Posterior vena cava (tissue), 2 donors: Measurements from ENCODE around the gene CCDC177. TPM values are rescaled to one million over a fixed set of nuclear protein-coding genes. Genes with fewer than 3 reads are reported as not detected.
"Not testable (repeated sequence)": the region's sequence is repeated elsewhere in the genome, so short reads cannot be mapped to it uniquely, and the experiment has no call there.

Source experiments
- DNase-seq: peaks from one replicate; pipeline ENCODE4 v3.0.0-alpha.2; 2020; ENCODE audit warnings: low spot score
- intact Hi-C, 2 donors: fragments of 100-400 bp; cut with DNase I; formaldehyde crosslinking; loops; one replicate each; pipeline versions ENCODE4 v1.14.1 to v1.14.2; 2022 to 2023
- total RNA-seq, 2 donors: library from RNA; stranded (reverse); fragmentation: NEBNext Ultra II Directional; extraction: Animal tissue kit (Norgen Biotek cat#: 25700); gene quantifications; one replicate each; pipeline ENCODE4 v1.2.1, GENCODE V29; 2021
- donor health status: DM: yes; HTN: yes; CAD: no.
- donor health status: DM: yes; HTN: yes; CAD: no.

CCDC177 gene
- total RNA-seq, 2 donors from 2014 or later: not detected

DNA sequence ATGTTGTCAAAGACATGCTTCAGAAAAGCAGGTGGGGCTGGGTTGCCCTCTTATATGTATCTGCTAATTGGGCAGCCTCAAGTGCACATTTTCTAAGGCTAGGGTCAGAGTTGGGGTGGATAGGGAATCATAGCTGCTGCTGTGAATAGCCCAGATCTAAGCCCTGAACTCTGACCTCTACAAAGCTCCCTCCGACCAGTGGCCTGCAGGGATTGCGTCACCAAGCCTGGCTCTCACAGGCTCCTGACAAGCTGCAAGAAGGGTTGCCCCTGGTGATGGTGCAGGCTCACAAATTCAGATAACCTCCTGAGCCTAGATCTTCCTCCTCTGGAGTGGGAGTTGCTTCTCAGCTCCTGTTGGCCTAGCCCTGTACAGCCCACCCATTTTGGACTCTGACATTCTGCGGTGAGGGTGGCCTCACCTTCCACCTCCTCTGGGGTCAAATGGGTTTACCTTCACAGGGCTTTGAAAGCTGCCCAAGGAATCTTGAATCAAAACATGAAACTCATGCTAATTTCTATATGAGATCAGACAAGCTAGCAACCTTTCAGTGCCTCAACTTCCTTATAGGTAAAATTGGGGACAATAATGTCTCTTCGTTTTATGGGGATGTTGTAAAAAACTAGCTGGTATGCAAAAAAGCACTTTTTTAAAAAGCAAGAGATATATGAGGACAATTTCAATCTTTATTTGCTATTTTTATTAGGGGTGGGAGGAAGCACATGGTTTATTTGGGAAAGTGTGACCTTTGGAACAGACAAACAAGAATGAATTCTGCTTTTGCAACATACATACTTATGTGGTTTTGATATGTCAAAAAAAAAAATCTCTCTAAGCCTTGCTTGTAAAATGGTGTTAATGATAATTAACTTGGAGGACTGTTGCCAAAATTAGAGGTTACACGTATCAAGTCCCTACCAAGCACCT lies 31.9 kb upstream of the CCDC177 start:
- intact Hi-C loops: no loop called here
- DNase-seq: peak; percentile 68

DNA sequence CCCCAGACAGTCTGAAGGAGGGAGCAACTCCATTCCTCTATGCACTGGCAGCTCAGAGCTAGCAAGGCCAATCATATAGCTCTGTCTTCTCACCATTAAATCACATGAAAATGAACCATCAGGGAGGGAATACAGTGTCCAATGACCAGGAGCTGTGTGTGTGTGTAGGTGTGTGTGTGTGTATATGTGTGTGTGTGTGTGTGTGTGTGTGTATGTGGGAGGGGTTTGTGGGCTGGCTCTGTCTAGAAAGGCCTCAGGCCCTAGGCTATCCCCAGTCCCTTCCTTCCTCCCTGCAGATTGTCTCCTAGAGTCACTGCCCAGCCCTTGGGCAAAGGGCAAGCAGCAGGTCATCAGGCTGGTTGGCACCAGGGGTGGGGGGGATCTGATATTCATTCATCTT lies 31.1 kb upstream of the CCDC177 start:
- intact Hi-C loops: no loop called here
- peak; percentile 10 for DNase-seq

DNA sequence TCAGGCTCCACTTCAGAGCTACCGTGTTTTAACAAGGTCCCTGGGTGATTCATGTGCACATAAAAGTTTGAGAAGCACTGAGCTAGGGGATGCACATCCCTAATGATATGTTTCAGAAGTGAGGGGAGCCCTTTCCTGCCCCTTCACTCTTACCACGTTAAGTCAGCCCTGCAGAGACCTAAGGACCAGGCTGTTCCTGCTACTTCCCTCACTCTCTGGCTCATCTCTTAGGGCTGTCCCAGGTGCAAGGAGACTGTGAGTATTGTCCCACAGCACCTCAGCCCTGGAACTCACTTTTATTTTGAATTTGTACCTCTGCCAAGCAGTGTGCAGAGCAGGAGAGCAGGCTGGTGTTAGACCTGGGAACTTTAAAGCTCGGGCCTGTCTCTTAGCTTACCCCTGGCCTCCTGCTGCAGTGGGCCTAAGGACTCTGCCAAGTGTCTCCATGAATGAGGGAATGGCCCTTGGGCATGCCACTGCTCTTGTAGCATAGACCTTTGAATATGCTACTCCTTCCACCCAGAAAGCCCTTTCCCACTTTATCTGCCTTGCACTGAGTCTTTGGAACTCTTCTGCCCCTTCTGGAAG lies 25.7 kb upstream of the CCDC177 start:
- intact Hi-C loops: loop anchor here (5.0 kb wide), 1 partner anchor 127 kb away; no protein-coding TSS in a partner anchor
- DNase-seq: peak; percentile 17

DNA sequence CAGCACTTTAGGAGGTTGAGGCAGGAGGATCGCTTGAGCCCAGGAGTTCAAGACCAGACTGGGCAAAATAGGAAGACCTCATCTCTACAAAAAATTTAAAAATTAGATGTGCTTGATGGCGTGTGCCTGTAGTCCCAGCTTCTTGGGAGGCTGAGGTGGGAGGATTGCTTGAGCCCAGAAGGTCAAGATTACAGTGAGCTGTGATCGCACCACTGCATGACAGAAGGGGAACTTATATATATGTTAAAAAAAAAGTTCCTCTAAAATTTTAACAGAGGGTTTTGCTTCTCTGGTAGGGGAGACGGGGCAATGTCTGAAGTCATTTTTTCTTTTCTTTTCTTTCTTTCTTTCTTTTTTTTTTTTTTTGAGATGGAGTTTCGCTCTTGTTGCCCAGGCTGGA lies 24.8 kb upstream of the CCDC177 start:
- DNase-seq: peak; percentile 13
- intact Hi-C loops: not testable (repeated sequence)

DNA sequence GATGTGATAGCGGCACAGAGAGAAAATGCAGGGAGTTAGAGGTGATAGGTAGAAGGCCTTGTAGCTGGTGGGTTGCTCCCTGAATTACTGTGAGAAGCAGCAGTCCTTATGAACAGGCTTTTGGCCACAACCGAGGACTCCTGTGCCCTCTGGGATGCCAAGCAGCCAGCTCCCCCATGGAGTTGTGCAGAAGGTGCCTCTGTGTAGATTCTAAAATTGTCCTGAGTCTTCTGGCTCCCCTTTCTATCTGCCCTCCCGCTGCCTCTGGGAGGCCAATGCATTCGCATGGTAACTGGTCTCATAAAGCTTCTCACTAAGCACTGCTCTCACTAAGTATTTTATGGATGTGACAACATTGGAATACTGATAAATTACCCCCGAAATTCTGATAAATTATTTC lies 20.7 kb upstream of the CCDC177 start:
- DNase-seq: peak; percentile 42
- intact Hi-C loops: no loop called here

DNA sequence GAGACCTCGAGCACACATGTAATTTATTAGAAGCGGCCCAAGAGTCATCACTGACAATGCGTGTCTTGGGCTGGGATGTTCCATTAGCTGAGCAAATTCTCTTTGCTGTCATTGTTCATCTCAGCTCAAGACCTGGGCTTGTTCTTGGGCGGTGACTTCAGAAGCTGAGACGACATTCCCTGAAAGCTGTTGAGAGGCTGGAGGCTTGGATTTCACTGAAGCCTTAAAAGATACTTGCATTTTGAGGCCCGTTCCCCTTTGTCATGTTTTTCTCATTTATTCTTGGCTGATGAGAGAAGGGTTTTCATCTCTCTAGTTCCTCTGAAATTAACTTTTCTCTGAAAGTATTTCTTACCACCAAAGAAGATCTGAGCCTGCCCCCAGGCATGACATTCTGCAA lies 20.2 kb upstream of the CCDC177 start:
- intact Hi-C loops: no loop called here
- DNase-seq: peak; percentile 3

DNA sequence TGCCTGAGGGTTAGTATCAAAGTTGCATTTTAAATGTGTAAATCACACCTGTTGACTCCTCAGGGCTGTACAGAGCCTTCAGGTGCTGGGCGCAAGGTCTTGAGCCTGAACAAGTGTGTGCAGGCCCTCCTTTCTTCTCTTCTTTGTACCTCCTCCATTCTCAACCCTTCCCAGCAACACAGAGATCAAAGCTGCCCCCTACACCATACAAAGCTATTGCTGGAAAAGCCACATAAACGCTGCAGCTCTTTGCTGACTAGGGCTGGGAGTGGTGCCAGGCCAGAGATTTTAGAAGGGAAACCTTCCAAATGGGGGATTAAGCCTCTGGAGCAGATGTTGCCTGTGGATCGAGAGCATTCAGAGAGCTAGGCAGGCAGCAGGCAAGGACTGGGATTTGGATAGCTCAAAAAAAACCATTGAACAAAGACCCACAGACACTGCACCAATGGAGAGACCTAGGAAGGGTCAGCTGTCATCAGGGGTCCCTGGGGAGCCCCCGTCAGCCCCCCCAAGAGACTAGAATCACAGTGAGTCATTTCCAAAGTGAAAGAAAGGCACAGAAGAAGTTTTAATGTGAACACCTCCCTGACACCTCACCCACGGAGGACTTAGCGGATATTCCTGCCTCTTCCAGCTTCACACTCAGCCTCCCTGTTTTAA lies 18.5 kb upstream of the CCDC177 start:
- intact Hi-C loops: no loop called here
- peak; percentile 83 for DNase-seq

DNA sequence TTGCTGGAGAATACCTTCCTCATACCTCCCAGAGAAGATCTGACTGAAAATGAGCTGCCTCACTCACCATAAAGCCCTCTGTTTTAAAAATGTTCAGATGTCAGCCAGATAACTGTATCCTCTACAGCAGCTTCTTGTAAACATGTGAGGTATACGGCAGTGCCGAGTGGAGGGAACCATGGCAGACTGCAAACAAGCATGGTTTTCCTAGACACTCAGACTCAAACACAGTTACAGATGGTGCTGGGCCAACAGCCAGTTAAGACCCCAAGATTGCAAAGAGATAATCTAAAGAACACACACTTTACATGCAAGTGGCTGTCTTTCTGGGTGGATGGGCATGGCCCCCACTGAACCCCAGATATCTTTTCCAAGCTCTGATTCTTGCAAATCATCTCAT lies 16.6 kb upstream of the CCDC177 start:
- intact Hi-C loops: no loop called here
- no peak for DNase-seq

DNA sequence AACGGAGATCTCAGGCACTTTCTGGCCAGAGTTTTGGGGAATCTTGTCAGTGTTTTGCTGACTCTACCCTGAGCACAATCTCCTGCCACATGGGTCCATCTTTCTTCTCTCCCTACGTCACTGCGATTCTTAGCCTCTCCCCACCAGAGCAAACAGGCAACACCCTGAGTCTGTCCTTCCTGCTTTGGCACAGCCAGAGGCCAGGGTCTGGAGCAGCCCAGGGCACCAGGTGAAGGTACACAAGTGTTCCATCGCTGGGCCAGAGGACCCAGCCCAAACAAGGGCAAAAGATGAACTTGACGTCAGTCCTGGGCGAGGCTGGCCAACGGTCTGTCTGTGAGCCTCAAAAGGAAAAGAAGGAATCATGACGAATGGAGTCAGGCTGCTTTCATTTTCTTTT lies 12.7 kb upstream of the CCDC177 start:
- intact Hi-C loops: loop anchor here in 1 of 2 donors (5.0 kb wide), 1 partner anchor 140 kb away; no protein-coding TSS in a partner anchor

DNA sequence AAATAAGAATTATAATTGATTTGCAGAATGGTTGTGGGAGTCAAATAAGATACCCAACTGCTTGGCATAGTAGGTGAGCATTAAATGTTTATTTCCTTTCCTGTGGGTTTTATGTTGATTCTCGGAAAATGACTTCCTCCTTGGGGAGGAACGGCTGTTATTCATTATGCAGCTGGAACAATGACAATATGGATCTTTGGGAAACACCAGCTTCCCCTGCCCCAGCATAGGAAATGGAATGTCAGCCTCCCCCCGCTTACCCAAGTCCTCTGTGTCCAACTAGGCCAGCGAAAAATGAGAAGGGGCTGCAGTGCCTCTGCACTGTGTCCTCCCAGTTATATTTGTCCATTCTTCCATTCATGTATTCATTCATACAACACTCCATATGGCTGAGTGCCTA lies 11.7 kb upstream of the CCDC177 start:
- intact Hi-C loops: loop anchor here in 1 of 2 donors (5.0 kb wide), 1 partner anchor 141 kb away; no protein-coding TSS in a partner anchor
- no peak for DNase-seq

More for the DNA sequence above, 12.7 kb upstream of the CCDC177 start:
- DNase-seq: no peak

DNA sequence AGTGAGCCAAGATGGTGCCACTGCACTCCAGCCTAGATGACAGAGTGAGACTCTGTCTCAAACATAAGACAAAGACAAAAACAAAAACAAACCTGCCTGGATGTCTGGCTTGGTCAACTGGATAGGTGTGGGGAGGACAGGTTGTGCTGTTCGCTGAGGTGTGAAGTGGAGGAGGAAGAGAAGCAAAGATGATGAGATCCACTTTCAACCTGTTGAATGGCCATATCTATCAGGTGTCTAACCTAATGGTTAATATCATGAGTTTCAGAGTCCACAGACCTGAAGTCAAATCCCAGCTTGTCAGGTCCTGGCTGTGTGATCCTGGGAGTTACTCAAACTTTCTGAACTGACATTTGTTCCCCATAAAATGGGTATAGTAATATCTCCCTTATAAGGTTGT lies 9.7 kb upstream of the CCDC177 start:
- no peak for DNase-seq
- intact Hi-C loops: loop anchor here in 1 of 2 donors (2.0 kb wide), 1 partner anchor 142 kb away; no protein-coding TSS in a partner anchor

DNA sequence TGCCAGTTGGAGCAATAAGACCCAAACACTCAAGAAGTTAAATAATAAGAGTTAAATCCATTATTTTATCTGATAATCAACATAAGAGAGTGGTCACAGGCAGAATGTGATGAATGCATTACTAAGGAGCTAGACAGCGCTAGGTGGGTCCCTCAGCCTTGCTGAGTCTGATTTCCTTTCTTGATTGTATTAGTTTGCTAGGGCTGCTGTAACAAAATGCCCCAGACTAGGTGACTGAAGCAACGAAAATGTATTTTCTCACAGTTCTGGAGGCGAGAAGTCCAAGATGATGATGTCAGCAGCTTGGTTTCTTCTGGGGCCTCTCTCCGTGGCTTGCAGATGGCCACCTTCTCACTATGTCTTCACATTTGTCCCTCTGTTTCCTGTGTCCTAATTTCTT lies 8.2 kb upstream of the CCDC177 start:
- no peak for DNase-seq
- intact Hi-C loops: no loop called here

DNA sequence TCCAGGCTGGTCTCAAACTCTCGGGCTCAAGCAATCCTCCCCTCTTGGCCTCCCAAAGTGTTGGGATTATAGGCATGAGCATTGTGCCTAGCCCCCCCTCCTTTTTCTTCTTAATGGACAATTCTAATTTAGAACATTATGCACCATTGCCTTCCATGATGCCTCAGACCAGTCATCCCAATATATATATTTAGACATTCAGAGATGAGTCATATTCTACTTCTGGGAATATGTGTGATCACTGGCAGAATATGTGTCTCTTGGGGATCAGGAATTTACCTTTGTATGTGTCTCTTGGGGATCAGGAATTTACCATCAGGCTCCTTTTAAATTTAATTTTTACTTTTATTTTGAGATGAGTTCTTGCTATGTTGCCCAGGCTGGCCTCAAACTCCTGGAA lies 7.5 kb upstream of the CCDC177 start:
- DNase-seq: no peak
- intact Hi-C loops: no loop called here

DNA sequence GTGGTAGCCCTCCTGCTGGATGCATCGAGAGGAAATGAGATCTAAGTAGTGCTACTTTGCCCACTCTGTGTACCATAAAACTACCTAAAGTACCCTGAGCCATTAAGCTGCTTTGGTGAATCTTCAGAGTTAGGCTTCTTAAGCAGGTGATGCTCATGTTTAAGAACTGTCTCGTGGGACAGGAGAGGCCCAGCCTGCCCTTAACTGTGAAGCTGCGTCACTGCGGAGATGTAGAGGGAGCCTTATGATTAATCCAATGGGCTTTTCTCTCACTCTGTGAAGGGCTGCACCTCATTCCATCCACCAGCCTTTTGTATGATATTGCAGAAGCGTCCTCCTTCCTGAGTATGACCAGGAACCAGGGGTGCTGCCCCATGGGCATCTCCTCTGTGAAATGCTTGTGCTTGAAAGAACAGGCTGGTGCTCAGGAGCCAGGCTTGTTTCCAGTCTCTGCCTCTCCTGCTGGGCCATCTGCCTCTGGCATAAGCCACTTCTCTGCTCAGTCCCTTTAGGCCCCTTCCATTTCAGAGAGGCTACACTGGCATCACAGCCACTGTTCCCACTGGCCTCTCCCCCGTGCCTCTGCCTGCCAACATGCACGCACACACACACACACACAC lies 6.8 kb upstream of the CCDC177 start:
- no peak for DNase-seq
- intact Hi-C loops: no loop called here

DNA sequence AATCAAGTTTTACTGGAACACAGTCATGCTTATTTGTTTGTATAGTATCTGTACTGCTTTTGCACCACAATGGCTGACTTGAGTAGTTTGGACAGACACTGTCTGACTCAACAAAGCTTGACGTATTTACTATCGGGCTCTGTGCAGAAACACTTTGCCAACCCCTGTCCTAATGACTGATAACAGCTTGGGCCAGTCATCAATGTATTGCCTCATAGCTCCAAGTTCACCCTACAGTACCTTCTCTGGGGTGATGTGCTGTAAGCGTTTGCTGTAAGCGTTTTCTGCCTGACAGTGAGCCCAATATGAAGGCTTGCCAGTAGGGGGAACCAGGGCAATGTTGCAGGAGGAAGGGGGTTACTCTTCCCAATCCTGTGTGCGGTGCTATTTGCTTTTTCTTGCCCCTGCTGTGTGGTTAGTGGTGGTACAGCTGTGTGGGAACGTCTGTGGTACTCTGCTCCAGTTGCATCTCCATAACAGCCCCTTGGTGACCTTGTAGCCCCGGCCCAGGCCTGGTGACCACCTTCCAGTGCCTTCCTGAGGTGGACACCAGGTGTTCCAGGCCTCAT lies 5.4 kb upstream of the CCDC177 start:
- DNase-seq: no peak
- intact Hi-C loops: no loop called here

DNA sequence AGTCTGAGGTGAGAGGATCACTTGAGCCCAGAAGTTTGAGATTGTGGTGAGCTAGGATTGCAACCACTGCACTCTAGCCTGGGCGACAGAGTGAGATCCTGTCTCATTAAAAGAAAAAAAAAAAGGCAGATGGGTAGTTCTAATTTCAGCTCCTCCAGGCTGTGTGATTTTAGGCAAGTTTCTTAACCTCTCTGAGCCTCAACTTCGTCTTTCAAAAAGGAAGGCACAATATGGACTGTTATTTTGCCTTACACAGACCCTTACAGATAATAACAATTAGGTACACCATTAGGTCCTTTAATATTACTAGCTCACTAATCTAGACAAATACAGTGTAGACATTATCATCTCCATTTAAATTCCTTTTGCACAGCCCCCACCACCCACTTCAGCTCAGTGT lies 4.8 kb upstream of the CCDC177 start:
- DNase-seq: no peak
- intact Hi-C loops: loop anchor here in 1 of 2 donors (10.0 kb wide), 1 partner anchor 335 kb away; no protein-coding TSS in a partner anchor

DNA sequence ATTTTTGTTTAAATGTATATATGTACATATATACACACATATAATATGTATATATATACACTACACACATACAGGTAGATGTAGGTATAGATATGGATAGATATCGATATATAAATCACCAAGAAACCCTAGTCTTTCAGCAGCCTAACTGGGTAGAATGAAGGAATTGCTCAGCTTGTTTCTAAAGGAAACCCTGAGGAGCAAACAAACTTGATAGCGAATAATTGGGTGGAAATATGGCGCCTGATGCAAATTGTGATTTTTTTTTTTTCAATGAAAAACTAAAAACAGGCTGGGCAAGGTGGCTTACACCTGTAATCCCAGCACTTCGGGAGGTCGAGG lies 254 bp upstream of the CCDC177 start:
- no peak for DNase-seq
- intact Hi-C loops: loop anchor here (5.0 to 10.0 kb wide), 2 partner anchors 38 to 330 kb away; no protein-coding TSS in a partner anchor

DNA sequence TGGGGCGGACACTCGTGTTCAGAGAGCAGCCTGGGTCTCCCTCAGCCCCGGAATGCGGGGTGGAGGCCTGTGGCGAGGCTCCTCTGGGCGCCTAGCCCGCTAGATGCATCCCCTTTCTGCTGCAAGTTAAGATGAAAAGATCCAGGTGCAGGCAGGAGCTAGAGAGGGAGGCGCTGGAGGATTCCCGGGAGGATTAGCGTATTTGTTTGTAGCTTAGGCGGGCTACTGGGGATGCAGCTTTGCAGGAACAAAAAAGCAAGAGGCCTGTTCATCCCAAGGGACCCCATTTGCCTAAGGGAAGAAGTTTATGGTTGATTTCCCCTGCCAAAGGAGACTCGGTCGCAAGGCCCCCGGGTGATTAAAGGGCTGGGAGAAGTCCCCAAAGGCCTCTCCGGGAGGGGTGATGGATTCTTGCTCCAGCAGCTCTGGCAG lies 824 bp downstream of the CCDC177 start:
- intact Hi-C loops: loop anchor here (5.0 to 10.0 kb wide), 2 partner anchors 37 to 329 kb away; no protein-coding TSS in a partner anchor

DNA sequence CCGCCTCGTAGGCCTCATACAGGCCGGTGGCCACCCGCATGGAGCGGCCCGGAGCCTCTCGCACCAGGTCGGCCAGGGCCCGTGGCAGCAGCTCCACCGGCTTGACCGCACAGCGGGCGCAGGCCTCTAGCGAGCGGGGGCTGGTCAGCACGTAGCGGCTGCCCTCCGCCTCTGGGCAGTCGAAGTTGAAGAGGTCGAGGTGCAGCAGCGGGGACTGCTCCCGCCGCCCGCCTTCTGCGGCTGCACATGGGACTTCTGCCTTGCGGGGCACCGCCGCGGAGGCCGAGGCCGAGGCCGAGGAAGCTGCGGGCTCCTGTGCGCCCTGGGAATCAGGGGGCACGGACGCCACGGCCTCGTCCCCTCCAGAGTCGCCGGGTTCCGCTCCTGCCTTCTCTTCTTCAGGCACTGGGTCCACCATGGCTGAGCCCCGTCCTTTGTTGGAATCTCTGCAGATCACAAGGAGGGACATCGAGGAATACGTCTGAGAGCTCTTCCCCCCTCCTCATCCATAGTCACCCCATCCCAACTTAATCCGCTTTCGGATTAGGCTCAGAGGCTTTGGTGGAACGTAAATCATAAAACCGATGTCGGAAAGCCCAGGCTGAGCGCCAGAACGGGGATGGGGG lies 1.4 kb downstream of the CCDC177 start:
- DNase-seq: no peak
- intact Hi-C loops: loop anchor here (5.0 to 10.0 kb wide), 2 partner anchors 36 to 329 kb away; no protein-coding TSS in a partner anchor

More for the DNA sequence above, 824 bp downstream of the CCDC177 start:
- no peak for DNase-seq
